ENCODE data around the gene YIPF6. TPM values are rescaled to one million over a fixed set of nuclear protein-coding genes. Genes with fewer than 3 reads are reported as not detected.

Gene YIPF6
- total and polyA plus RNA-seq, 2 of the 13 experiments (the other 11 are each of a cell fraction or from before 2014, with no cell fraction given) = 37.8 to 43.6 TPM

GRCh38 chrX:68454476-68455150, 44.2 kb upstream of the YIPF6 start (continued):
- TF ChIP-seq REXO4 (CRISPR knock-in tag; IDR thresholded peaks at IDR 0.05; ENCODE audit: borderline replicate concordance) = no peak
- TF ChIP-seq MTF1 (CRISPR knock-in tag; IDR thresholded peaks at IDR 0.05) = no peak
- TF ChIP-seq ZNF619 (CRISPR knock-in tag; IDR thresholded peaks at IDR 0.05) = no peak
- TF ChIP-seq TIGD3 (CRISPR knock-in tag; IDR thresholded peaks at IDR 0.05; ENCODE audit: borderline replicate concordance) = no peak
- TF ChIP-seq NFIC (IDR thresholded peaks at IDR 0.05; ENCODE audit: low read length) = no peak
- no peak for TF ChIP-seq CC2D1A (CRISPR knock-in tag; IDR thresholded peaks at IDR 0.05)
- no peak for TF ChIP-seq ZNF589 (CRISPR knock-in tag; conservative IDR thresholded peaks at IDR 0.05)
- no peak for TF ChIP-seq ZNF343 (CRISPR knock-in tag; IDR thresholded peaks at IDR 0.05)
- TF ChIP-seq ZNF713 (CRISPR knock-in tag; IDR thresholded peaks at IDR 0.05) = no peak
- TF ChIP-seq ZNF790 (CRISPR knock-in tag; IDR thresholded peaks at IDR 0.05; ENCODE audit: borderline replicate concordance) = no peak
- no peak for TF ChIP-seq CREB3 (CRISPR knock-in tag; IDR thresholded peaks at IDR 0.05)
- peak; percentile 37; the same call in 1 of the 2 replicates for TF ChIP-seq GFI1 (CRISPR knock-in tag; IDR thresholded peaks at IDR 0.05; ENCODE audit: borderline replicate concordance)
- TF ChIP-seq KDM2A (CRISPR knock-in tag; IDR thresholded peaks at IDR 0.05; ENCODE audit: borderline replicate concordance, low read depth) = no peak
- no peak for TF ChIP-seq HNRNPLL (IDR thresholded peaks at IDR 0.05; ENCODE audit: low read depth, low read length, poor library complexity, severe bottlenecking)
- 0 out of 2 replicates have a peak, but pooled peaks have one; percentile 10 for TF ChIP-seq ARID5B (CRISPR knock-in tag; IDR thresholded peaks at IDR 0.05)
- TF ChIP-seq ZNF660 (CRISPR knock-in tag; IDR thresholded peaks at IDR 0.05; ENCODE audit: borderline replicate concordance, low read depth) = no peak
- no peak for TF ChIP-seq ZNF766 (CRISPR knock-in tag; IDR thresholded peaks at IDR 0.05; ENCODE audit: borderline replicate concordance)
- TF ChIP-seq LRRFIP1 (CRISPR knock-in tag; conservative IDR thresholded peaks at IDR 0.05) = no peak
- TF ChIP-seq ARHGAP35 (CRISPR knock-in tag; IDR thresholded peaks at IDR 0.05; ENCODE audit: borderline replicate concordance) = no peak
- TF ChIP-seq GATAD2A (CRISPR knock-in tag; IDR thresholded peaks at IDR 0.05) = 0 out of 2 replicates have a peak, but pooled peaks have one; percentile 13
- no peak for TF ChIP-seq NR2F1 (CRISPR knock-in tag; IDR thresholded peaks at IDR 0.05)

Data from HepG2 (cell line).